ENCODE results near the gene SPO11.

Gene SPO11

DNA sequence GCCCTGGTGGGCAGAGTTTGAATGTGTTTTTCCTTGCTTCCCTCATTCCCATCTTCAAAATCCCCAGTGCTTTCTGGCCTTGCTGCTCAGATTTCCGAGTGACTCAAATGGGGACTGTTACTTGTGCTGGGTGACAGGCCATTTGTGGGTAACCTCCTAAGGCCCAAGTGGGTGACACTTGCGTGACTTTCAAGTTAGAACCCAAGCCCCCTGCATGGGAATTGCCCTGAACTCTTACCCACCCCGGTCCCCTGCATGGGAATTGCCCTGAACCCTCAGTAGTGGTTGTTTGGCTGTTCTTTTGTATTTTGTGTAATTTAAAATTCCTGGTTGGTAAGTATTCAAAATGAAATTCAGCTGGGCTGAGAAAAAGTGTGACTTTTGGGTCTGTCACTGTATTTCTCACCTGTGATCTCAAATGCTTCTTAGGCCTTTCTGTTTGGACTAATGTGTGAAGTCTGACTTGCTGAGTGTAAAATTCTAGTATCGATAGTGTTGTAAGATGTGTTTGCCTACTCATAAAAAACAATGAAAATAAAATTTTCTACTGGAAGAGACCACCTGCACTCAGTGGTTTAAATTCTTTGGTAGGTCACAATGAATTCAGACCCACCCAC is 49.2 kb downstream of the SPO11 start:
- DNase-seq: no peak

DNA sequence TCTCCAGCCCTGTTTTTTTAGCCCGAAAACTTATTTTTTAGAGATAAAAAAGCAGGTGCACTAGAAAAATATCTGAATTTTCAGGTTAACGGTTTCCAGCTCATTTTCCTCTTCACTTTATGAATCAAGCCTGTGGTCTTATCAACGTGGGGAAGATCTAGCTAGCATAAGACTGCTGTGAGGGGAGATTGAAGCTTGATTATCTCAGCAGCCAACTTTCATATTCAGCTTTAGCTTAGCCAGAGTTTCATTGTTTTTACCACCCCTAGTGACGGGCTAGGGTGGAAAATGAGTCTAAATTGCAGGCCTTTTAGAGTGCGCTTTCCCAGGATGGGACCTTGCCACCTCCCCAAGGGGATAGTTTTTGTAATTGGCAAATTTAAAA is 49.7 kb downstream of the SPO11 start:
- no peak for DNase-seq

DNA sequence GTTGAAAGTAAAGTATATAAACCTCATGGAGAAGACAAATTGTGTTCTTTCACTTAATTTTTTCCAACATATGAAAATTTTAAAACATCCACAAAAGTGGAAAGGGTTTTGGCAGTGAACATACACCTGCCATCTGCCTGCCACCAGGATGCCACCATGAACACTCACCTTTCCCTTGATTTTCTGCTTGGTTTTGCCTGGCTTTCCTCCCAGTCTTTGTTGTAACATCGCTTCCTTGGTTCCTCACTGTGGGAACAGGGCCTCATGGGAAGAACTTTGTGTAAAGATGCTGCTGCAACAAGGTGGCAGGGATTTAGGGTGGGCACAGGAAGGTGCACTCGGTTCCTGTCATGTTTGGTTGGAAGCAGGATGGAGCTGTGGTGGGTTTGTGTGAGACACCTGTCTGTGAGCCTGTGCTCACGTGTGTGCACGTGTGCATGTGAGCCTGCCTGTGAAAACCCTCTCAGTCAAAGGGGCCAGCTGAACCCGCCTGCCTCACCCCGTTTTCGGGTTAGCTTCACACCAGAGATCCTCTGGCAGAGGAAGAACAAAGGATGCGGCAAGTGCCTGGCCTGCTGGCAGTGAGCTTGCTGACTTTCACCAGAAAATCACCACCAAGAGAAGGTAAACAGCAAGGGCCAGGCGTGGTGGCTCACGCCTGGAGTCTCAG is 50.6 kb downstream of the SPO11 start:
- DNase-seq: peak; percentile 37

DNA sequence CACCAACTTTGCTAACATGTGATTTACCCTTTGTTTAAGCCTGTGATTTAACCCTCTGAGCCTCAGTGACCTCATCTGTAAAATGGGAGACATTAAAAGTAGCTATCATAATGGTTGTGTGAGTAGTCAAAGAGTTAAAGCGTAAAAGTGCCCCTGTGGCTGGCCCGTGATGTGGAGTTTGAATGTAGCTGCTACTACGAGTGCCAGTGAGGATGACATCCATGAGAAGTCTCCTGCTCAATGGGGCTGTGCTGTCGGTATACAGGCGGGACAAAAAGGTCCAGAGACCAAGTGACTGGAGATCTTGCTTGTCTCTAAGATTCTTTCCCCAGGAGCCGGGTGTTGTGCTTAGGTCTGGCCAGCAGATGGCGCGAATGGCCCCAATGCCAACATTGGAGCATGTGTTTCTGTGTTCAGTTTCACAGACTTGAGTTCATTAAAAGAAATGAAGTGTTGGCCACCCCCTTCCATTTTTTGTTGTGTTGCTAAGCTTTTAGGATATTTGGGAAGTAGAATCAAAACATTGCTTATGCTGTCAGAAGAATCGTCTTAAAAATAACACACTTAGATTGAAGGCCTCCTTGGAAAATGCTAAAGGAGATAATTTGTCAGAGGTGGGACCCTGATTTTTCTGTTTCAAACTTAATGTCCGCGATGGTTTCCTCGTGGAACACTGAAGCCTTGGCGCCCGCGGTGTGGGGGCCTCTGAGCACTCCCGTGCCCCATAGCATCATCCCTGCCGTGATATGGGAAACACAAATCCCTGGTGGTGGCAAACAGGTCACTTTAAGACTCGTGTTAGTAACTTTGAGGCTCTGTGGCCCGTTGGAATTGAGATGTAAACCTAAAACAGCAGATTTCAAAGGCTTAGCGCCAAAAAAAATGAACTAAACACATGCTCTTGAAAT is 52.2 kb downstream of the SPO11 start:
- DNase-seq: peak; percentile 92

DNA sequence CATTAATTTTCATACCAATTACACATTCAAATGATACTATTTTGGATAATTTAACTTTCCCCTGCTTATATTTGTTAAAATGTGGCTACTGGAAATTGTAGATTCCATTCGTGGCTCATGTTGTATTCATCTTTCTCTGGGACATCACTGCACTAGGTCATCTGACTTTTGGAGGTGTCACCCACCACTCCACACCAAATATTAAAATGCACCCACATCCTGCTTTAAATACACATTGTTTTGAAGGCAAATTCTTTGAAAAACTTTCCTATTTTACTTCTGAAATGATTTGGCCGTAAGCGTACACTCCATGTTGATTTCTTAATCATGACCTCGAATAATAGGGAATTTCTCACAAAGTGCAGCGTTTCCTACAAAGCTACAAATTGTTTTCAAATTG is 52.9 kb downstream of the SPO11 start:
- no peak for DNase-seq

DNA sequence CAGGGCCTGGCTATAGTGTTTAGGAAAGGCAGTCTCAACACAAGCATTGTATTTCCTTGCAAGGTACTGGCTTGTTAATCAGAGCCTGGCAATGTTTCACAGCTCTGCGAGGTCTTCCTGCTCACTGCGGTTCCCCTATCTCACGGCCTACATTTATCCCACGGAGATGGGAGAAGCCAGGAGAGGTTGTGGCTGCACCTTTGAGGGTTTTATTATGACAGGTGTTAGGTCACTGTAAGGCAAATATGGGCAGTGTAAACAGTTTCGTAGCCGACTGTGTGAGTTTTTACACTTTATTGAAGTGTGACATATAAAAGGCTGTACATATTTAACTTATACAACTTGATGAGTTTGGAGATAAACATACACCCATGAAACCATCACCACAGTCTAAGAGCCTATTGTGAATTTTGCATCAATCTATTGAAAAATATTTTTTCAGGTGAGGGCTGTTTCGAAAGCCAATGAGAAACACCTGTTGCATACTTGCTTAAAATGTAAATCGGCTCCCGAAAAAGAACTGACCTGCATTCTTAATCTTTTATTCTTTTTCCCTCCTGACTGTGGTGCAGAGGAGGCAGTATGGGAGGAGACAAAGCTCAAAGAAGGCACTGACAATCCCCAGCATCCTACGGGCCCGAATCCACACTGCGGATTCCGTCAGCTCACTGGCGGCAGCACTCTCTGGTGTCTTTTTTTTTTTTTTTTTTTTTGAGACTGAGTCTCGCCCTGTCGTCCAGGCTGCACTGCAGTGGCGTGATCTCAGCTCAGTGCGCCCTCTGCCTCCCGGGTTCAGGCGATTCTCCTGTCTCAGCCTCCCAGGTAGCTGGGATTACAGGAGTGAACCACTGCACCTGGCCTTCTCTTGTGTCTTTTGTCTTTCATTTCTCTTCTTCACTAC is 54.1 kb downstream of the SPO11 start:
- no peak for DNase-seq

DNA sequence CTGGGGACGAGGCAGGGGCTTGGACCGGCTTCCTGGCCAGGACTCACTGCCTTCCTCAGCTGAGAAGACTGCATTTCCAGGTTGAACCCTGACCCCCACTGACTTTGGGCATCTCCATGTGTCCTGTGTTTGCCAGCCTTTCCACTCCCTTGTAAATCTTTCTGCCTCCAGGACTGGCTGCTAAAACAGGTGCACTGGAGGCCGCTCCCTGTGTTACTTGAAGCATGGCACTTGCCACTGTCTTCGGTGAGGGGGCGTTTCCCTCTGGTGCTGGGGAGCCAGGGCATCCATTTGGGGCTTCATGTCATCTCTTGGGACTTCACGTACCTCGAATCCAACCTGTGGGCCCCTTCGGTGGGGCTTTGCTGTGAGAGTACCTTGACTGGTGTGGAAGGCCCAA is 54.9 kb downstream of the SPO11 start:
- DNase-seq: no peak

DNA sequence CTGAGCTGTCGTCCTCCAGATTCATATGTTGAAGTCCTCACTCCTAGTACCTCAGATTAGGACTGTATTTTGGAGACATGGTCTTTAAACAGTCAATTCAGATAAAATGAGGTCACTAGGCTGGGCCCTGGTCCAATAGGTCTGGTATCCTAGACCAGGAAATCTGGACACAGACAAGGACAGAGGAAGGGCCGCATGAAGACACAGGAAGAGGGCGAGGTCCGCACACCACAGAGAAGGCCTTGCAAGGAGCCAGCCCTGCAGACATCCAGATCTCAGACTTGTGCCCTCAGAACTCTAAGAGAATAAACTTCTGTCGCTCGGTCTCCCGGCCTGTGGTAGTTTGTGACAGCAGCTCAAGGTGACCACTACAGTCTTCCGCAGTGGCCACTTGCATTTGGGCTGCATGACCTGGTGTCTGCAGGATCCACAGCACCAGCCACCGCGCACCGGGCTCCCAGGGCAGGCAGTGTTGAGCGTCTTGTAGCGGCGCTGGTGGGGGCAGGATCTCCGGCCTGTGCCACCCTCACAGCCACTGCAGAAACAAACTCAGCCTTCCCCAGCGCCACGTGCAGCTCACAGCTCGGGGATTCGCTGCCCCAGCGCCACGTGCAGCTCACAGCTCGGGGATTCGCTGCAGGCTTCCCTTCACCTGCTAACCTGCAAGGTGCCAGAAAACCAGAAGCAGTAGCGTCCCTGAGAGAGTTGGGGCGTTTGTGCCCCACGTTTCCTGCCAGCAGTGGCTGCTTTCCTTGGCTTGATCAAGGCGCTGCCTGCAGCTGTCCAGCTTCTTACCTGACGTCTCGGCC is 55.6 kb downstream of the SPO11 start:
- DNase-seq: no peak

DNA sequence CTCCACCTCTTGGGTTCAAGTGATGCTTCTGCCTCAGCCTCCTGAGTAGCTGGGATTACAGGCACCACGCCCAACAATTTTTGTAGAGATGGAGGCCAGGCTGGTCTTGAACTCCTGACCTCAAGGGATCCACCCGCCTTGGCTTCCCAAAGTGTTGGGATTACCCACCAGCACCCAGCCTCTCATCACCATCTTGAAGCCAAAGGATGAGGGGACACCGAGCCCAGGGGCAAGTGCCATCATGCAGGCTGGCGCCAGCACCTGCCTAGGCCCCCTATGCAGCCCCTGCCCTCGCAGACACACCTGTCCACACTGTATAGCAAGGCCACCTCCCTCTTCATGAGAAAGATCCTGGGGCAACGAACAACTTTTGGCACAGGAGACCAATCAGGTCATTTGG is 56.3 kb downstream of the SPO11 start:
- DNase-seq: no peak

DNA sequence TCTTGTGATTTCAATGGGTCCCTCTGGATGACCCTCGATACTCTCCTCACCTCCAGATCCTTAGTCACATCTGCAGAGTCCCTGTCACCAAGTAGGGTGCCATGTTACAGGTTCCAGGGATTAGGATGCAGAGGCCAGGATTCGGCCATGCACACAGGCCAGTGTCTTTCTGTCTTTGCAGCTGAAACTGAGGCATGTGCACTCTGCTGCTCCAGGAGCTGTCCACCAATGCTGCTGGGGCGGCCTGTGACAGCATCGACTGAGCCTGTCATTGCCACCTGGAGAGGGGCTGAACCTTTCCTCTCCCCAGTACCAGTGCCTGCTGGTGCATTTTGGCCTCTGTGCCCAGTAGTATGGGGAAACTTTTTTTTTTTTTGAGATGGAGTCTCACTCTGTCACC is 57.2 kb downstream of the SPO11 start:
- DNase-seq: no peak

DNA sequence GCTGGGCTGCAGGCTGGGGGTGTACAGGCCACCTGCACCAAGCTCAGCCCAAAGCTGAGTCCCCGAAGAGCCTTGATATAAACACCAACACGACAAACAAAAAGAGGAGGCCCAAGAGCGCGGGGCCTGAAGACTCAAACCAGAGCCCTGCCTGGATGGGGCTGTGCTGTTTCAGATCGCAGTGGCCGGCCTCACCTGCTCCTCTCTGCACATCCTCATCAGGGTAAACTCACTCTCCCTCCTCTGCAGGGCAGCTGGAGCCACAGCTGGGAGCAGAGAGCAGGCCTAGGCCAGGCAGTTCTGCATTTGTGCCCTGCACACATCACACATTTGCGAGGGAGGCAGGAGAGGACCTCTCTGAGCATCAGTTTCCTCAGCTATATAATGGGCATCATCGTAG is 57.9 kb downstream of the SPO11 start:
- DNase-seq: no peak

DNA sequence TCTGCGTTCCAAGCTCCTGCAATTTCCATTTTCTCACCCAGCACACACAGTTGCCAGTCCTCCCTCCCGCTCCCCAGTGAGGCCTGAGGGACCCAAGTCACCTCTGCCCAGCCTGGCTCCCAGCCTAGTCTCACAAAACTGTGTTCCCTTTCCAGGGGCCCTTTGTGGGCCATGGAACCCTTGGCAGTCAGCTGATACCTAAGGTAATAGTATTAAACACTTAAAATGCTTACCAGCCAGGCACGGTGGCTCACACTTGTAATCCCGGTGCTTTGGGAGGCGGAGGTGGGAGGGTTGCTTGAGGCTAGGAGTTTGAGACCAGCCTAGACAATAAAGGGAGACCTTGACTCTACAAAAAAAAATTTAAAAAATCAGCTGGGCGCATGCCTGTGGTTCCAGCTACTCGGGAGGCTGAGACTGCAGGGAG is 58.4 kb downstream of the SPO11 start:
- DNase-seq: peak; percentile 81

DNA sequence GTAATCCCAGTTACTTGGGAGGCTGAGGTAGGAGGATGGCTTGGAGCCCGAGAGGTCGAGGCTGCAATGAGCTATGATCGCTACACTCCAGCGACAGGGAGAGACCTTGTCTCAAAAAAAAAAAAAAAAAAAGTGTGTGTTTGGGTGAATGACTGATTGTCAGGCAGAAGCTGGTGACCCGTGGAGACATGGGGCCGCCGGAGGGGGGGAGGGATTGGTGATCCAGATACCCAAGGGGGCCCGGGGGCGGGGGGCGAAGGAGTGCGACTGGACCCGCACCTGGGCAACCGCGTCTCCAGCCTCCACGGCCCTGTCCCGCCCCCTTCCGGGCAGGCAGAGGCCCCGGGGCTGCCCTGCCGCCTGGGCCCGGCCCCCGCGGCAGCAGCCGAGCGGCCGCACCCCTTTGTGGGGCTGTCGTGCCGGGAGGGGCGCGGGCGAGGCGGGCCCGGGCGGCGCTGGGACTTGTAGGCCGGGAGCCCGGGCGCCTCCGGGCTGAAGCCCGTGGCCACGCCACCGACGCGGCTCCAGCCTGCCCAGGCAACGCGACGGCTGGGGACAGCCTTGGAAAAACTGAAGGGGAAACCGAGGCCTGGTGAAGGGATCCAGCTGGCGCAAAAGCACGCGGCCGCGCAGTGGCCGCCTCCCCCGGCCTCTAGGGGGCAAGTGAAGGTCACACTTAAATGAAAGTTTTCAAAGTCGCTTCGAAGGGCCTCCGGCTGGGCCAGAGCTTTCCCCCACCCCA is 59.5 kb downstream of the SPO11 start:
- peak; percentile 77 for DNase-seq

DNA sequence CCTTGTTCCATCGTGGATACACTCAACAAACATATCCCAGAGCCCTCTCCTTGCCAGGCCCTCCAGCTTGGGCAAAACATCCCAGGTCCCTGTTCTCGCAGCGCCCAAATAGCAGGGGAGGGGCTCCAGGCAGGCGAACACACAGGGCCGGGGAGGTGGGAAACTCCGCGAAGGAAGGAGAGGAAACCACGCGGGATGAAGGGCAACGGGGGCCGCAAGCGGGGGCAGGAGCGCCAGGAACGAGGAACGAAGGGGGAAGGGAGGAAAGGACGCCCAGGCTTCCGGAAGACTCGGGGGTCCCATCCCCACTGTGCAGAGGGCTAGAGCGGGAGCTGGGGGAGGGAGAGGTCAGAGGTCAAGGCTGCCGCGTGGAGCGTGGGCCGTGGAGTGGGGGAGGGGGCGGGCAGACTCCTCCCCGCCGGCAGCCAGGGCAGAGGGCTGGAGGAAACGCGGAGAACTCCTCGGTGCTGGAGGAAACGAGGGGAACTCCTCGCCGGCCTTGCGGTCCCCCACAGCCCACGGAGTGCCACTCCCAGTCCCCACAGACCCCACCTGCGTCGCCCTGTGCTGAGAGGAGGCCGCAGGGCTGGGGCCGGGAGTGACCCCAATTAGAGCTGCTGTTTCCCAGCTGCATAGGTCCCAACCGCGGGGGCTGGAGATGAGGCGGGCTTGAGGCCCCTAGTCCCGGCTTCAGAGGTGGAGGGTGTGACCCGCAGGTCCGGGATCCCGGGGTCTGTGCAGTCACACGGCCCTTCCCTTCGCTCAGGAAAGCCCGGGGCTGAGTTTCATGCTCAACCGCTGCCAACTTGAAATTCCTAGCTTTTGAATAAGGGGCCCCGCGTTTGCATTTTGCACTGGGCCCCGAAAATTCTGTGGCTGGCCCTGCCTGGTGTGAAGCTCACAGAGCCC is 60.3 kb downstream of the SPO11 start:
- DNase-seq: no peak

DNA sequence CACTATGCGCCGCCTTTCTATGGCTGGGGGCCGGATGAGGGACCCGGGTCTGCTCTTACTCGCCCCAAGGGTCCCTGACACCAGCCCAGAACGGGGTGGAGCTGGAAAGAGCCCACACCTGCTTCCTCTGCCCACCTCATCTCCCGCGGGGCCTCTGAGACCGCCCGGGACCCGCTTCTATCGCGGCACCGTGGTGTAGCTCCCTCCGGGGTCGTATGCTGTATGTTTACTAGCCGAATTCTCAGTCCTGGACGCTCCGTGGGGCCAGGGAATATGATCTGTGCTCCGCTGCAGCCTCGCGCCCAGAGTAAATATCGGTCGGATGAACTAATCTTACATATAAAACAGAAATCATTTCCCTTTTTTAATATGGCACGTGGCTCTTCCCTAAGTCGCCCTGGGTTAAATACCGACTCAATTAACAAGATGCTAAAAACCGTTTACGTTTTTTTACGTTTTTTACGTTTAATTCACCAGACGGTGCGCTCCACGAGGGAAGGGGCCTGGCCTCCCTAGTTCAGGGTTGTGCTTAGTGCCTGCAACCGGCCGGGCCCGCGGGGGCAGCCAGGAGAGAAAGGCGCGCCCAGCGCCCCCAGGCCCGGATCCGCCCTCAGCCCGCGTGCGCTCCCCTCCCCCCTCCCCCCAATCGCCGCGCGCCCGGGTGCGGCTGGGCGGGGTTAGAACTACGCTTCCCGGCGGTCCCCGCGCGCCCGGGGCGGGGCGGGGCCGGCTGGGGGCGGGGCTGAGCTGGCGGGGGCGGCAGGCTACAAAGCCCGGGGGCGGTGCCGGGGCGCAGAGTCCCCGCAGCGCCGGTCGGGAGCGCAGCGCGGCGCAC is 61.2 kb downstream of the SPO11 start, which contains the start of gene RBM38:
Gene RBM38 (plus strand): TSS at position 793 of the 835 bp plus-strand sequence. CDS start 186 bp downstream, outside the sequence.
- DNase-seq: peak; percentile 86

DNA sequence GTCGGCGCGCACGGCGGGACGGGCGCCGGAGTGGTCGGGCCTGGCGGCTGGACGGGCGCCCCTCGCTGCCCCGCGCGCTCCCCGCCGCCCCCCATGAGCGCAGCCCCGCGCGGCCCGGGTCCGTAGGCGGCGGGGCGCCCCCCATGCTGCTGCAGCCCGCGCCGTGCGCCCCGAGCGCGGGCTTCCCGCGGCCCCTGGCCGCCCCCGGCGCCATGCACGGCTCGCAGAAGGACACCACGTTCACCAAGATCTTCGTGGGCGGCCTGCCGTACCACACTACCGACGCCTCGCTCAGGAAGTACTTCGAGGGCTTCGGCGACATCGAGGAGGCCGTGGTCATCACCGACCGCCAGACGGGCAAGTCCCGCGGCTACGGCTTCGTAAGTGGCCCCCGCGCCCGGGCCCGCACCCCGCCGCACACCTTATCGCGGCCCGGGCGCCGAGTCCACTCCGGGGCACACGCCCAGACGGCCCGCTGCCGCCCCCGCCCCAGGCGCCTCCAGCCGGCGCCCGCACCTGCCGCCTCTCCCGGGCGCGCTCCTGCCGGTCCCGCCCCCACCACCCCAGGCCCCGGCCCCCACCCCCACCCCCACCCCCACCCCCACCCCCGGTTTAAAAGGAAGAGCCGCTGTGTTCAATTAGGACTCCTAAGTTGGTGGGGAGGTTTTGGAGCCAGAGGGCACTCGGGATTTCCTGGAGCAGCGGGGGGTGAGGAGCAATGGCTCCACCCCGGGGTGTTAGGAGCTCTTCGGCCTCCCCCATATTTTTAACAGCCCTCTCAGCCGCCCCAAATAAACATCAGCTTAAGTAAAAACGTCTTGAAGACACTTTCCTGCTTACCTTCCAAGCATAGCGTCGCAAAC is 62.1 kb downstream of the SPO11 start:
- no peak for DNase-seq

DNA sequence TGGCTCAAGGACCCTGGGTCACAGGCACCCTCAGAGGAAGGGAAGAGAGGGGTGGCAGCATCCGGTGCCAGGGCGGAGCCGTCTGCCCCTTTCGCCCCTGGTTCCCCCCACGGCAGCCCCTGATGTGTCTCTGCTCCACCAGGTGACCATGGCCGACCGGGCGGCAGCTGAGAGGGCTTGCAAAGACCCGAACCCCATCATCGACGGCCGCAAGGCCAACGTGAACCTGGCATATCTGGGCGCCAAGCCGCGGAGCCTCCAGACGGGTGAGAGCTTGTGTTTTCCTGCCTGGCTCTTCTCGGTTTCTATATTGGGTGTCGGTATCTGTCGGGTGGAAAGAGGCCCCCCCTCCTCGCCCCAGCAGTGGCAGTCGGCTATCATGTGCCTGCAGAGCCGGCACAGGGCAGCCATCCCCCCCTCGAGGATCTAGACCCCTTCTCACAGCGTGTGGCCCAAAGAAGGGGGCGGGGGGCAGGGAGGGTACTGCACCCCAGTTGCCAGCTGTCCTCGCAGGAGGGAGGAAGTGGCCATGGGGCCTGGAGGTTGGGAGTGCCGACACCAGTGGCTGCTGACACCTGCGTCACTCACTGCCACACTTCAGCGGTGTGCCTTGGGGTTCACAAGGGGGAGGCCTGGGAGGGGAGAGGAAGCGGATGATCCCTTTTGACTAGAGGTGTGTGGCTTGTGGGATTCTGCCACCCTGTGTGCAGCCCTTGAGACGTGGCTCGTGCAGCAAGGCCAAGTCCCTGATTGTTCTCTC is 63.1 kb downstream of the SPO11 start:
- DNase-seq: no peak
